Bronchial smooth muscle cell (primary cell): ENCODE data around the gene SMKR1. TPM values are rescaled to one million over a fixed set of nuclear protein-coding genes. Genes with fewer than 3 reads are reported as not detected.

Experiments
- total RNA-seq: library from RNA; depleted of rRNA; stranded (reverse); fragments of >200 nt; gene quantifications from 2 replicates; pipeline ENCODE4 v1.2.1, GENCODE V29; 2014

The SMKR1 gene
- not detected in 2 replicates for total RNA-seq

GRCh38 chr7:129501760-129502707 is at the start of gene SMKR1:
SMKR1 (plus strand) TSS chr7:129502531; CDS start chr7:129502825, 294 bp downstream.

Other genes starting within 250 kb of the SMKR1 start
- gene STRIP2, start 68.1 kb upstream of the SMKR1 start, total RNA-seq: 0.77 and 7.3 TPM in 2 replicates
- 7.7 and 13.8 TPM in 2 replicates for gene NRF1, start 109.2 kb downstream of the SMKR1 start, total RNA-seq